Colonic mucosa (tissue), 4 donors: ENCODE results near the gene RNF112. TPM values are rescaled to one million over a fixed set of nuclear protein-coding genes. Genes with fewer than 3 reads are reported as not detected.

ENCODE experiments used
- DNase-seq: peaks from one replicate; pipeline ENCODE4 v3.0.0-alpha.2; 2020
- H3K27ac ChIP-seq: fragments of 200-600 bp; one replicate; pipeline ENCODE4 v1.8.0; 2021
- H3K27me3 ChIP-seq: fragments of 200-600 bp; one replicate; pipeline ENCODE4 v1.8.0; 2021
- H3K36me3 ChIP-seq: fragments of 200-600 bp; one replicate; pipeline ENCODE4 v1.8.0; 2021
- H3K4me1 ChIP-seq: fragments of 200-600 bp; one replicate; pipeline ENCODE4 v1.8.0; 2021; ENCODE audit warnings: mild to moderate bottlenecking
- H3K4me3 ChIP-seq: fragments of 200-600 bp; one replicate; pipeline ENCODE4 v1.8.0; 2021
- H3K9ac ChIP-seq, 2 donors: one replicate each; pipeline ENCODE4 v1.7.0; 2013; ENCODE audit warnings: control low read depth in 2 of 2, low read depth in 2 of 2, low read length in 2 of 2
- H3K9me3 ChIP-seq: fragments of 200-600 bp; one replicate; pipeline ENCODE4 v1.8.0; 2021
- intact Hi-C: fragments of 100-400 bp; cut with DNase I; formaldehyde crosslinking; loops from one replicate; pipeline ENCODE4 v1.14.1; 2022
- total RNA-seq, 2 donors: library from RNA; stranded (reverse); fragmentation: NEBNext Ultra II Directional in 1 of 2; extraction: Animal tissue kit (Norgen Biotek cat#: 25700) in 1 of 2; gene quantifications; one replicate each; pipeline ENCODE4 v1.2.1, GENCODE V29; 2021
- TF ChIP-seq, protein P1 (sequence below): fragments of 200-600 bp; IDR thresholded peaks from one replicate; pipeline ENCODE4 v1.8.0; 2022; ENCODE audit warnings: antibody characterized with exemption, mild to moderate bottlenecking
- donor health status: healthy.
- donor health status: DM: no; HTN: no; CAD: no.
- donor health status: DM: no; HTN: no; CAD: no.

The RNF112 gene
- total RNA-seq, 2 donors from 2014 or later, result 2.4 to 4.3 TPM

- Histone ChIP-seq H3K36me3 (peaks cover 21% of the 10 kb centered on the region), H3K4me3 (no peak overlapping the region), H3K27ac (peak overlapping the region; percentile 77), H3K4me1 (peaks cover 24% of the 10 kb centered on the region), H3K27me3 (no peaks in the 10 kb centered on the region), H3K9ac (peak overlapping the region; percentile 46 to 48), H3K9me3 (no peaks in the 10 kb centered on the region)
- DNase-seq, result no peak
- TF ChIP-seq, protein P1, sequence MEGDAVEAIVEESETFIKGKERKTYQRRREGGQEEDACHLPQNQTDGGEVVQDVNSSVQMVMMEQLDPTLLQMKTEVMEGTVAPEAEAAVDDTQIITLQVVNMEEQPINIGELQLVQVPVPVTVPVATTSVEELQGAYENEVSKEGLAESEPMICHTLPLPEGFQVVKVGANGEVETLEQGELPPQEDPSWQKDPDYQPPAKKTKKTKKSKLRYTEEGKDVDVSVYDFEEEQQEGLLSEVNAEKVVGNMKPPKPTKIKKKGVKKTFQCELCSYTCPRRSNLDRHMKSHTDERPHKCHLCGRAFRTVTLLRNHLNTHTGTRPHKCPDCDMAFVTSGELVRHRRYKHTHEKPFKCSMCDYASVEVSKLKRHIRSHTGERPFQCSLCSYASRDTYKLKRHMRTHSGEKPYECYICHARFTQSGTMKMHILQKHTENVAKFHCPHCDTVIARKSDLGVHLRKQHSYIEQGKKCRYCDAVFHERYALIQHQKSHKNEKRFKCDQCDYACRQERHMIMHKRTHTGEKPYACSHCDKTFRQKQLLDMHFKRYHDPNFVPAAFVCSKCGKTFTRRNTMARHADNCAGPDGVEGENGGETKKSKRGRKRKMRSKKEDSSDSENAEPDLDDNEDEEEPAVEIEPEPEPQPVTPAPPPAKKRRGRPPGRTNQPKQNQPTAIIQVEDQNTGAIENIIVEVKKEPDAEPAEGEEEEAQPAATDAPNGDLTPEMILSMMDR, result no peak
- intact Hi-C loops, result no loop called here
Observed at GRCh38 chr17:19383681-19384470, 27.2 kb upstream of the RNF112 start.

- DNase-seq, result peak; percentile 94
- peak overlapping the region; percentile 77 for H3K27ac ChIP-seq
- no peak overlapping the region for H3K4me3 ChIP-seq
- intact Hi-C loops, result no loop called here
- peaks cover 24% of the 10 kb centered on the region for H3K4me1 ChIP-seq
- H3K9ac ChIP-seq, result peak overlapping the region; percentile 46 to 48
- no peaks in the 10 kb centered on the region for H3K27me3 ChIP-seq
- H3K9me3 ChIP-seq, result no peaks in the 10 kb centered on the region
- peaks cover 21% of the 10 kb centered on the region for H3K36me3 ChIP-seq
- TF ChIP-seq, protein P1, result no peak
Observed at GRCh38 chr17:19384723-19385391, 26.2 kb upstream of the RNF112 start.

- H3K36me3 ChIP-seq, result peaks cover 20% of the 10 kb centered on the region
- no peak for DNase-seq
- TF ChIP-seq, protein P1, result no peak
Observed at GRCh38 chr17:19385521-19385983, 25.5 kb upstream of the RNF112 start.

GRCh38 chr17:19386051-19386929 is 24.7 kb upstream of the RNF112 start:
- no peaks in the 10 kb centered on the region for H3K27me3 ChIP-seq
- peaks cover 24% of the 10 kb centered on the region for H3K4me1 ChIP-seq
- no peak for DNase-seq
- H3K9me3 ChIP-seq, result no peaks in the 10 kb centered on the region
- H3K36me3 ChIP-seq, result peaks cover 12% of the 10 kb centered on the region
- intact Hi-C loops, result no loop called here
- peak overlapping the region; percentile 3 to 16 for H3K9ac ChIP-seq
- H3K27ac ChIP-seq, result peak overlapping the region; percentile 77
- TF ChIP-seq, protein P1, result no peak
- H3K4me3 ChIP-seq, result peak overlapping the region; percentile 9

More at GRCh38 chr17:19385521-19385983, 25.5 kb upstream of the RNF112 start:
- H3K27me3 ChIP-seq, result no peaks in the 10 kb centered on the region
- H3K9ac ChIP-seq, result peak overlapping the region in 1 of 2 donors; percentile 48
- intact Hi-C loops, result no loop called here
- peak overlapping the region; percentile 77 for H3K27ac ChIP-seq
- no peaks in the 10 kb centered on the region for H3K9me3 ChIP-seq
- H3K4me3 ChIP-seq, result peak overlapping the region; percentile 5
- H3K4me1 ChIP-seq, result peaks cover 24% of the 10 kb centered on the region
